Epithelial cell of proximal tubule (primary cell): ENCODE results near the gene CFI. TPM values are rescaled to one million over a fixed set of nuclear protein-coding genes. Genes with fewer than 3 reads are reported as not detected.

Experiments
- DNase-seq: peaks from one replicate; pipeline ENCODE4 v3.0.0-alpha.2; 2011; ENCODE audit warnings: low read depth
- H3K4me3 ChIP-seq: 2 replicates; pipeline ENCODE4 v1.5.1; 2011; ENCODE audit warnings: low read depth, mild to moderate bottlenecking, low read length
- total RNA-seq: library from RNA; depleted of rRNA; stranded (reverse); fragments of >200 nt; gene quantifications from 2 replicates; pipeline ENCODE4 v1.2.3, GENCODE V29; 2015
- TF ChIP-seq, protein P1 (sequence below): conservative IDR thresholded peaks from 2 replicates; pipeline ENCODE4 v1.5.1; 2012; ENCODE audit warnings: low read depth, mild to moderate bottlenecking, low read length

The CFI gene
- total RNA-seq, 1 donor from 2014 or later = 5.8 TPM

- TF ChIP-seq, protein P1, sequence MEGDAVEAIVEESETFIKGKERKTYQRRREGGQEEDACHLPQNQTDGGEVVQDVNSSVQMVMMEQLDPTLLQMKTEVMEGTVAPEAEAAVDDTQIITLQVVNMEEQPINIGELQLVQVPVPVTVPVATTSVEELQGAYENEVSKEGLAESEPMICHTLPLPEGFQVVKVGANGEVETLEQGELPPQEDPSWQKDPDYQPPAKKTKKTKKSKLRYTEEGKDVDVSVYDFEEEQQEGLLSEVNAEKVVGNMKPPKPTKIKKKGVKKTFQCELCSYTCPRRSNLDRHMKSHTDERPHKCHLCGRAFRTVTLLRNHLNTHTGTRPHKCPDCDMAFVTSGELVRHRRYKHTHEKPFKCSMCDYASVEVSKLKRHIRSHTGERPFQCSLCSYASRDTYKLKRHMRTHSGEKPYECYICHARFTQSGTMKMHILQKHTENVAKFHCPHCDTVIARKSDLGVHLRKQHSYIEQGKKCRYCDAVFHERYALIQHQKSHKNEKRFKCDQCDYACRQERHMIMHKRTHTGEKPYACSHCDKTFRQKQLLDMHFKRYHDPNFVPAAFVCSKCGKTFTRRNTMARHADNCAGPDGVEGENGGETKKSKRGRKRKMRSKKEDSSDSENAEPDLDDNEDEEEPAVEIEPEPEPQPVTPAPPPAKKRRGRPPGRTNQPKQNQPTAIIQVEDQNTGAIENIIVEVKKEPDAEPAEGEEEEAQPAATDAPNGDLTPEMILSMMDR = no peak
- H3K4me3 ChIP-seq = no peak within 1 kb of the TSS
- no peak for DNase-seq
Measured at GRCh38 chr4:109827672-109828071, 25.9 kb upstream of the CFI start, which contains the start of gene RRH. RRH (plus strand) TSS chr4:109827972; CDS start chr4:109828028, 56 bp downstream.

- no peak for DNase-seq
- H3K4me3 ChIP-seq = no peak overlapping the region
- TF ChIP-seq, protein P1 = peak; percentile 52
Measured at GRCh38 chr4:109826719-109827118, 24.9 kb upstream of the CFI start.

GRCh38 chr4:109821185-109821584 lies 19.4 kb upstream of the CFI start:
- no peak overlapping the region for H3K4me3 ChIP-seq
- DNase-seq = no peak
- TF ChIP-seq, protein P1 = no peak

DNA sequence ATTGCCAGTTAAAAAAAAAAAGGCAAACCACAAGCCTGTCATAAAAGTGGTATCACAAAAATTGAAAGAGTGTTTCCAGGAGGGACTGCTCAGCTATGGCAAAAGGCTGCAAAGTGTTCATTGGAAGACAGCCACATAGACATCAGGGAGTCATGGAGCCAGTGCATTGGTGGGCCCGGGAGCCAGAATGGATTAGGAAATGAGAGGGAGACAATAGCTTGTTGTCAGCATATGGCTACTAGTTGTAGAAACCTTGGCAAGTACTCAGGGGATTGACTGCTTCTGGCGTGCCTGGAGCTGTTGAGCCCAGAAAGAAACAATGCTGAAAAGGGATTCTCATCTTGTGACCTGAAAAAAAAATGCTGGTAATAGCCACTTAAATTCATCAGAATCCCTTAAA lies 18.8 kb upstream of the CFI start:
- no peak for DNase-seq
- TF ChIP-seq, protein P1 = no peak
- H3K4me3 ChIP-seq = no peak overlapping the region

GRCh38 chr4:109818268-109818667 lies 16.5 kb upstream of the CFI start:
- TF ChIP-seq, protein P1 = no peak
- H3K4me3 ChIP-seq = no peak overlapping the region

DNA sequence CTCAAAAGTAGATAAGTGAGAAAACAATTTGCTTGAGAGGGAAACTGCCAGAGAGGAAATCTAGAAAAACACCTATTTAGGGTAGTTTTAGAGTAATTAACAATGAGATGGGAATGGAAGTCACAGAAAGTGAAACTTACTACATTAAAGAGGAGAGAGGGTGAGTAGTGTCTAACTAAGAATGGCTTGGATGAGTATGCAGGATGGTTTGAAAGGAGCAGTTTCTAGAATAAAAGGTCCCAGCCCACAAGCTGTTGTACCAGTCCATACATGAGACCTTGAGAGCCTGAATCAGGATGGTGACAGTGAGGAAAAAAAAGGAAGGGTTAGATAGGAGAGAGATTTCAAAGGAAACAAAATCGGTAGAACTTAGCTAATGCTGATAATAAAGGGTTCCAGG lies 15.1 kb upstream of the CFI start:
- peak overlapping the region; percentile 98 for H3K4me3 ChIP-seq
- TF ChIP-seq, protein P1 = no peak
- no peak for DNase-seq

More at GRCh38 chr4:109818268-109818667, 16.5 kb upstream of the CFI start:
- DNase-seq = no peak

DNA sequence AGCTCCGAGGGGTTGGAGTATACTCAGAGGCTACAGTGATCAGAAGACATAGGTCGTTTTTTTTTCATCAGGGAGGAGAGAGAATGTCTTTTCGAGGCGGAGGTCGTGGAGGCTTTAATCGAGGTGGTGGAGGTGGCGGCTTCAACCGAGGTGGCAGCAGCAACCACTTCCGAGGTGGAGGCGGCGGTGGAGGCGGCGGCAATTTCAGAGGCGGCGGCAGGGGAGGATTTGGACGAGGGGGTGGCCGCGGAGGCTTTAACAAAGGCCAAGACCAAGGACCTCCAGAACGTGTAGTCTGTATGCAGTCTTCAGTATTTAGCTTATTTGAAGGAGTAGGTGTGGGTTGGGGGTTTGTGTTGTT lies 14.3 kb upstream of the CFI start:
- peak overlapping the region; percentile 98 for H3K4me3 ChIP-seq
- TF ChIP-seq, protein P1 = no peak
- DNase-seq = no peak
